ENCODE data around the gene ICAM5.
"Not testable (repeated sequence)": the region's sequence is repeated elsewhere in the genome, so short reads cannot be mapped to it uniquely, and the experiment has no call there.

ICAM5 gene

GRCh38 chr19:10321417-10321797 lies 31.7 kb downstream of the ICAM5 start:
- DNase-seq: no peak

GRCh38 chr19:10321874-10322835 lies 32.4 kb downstream of the ICAM5 start:
- no peak for DNase-seq

DNA sequence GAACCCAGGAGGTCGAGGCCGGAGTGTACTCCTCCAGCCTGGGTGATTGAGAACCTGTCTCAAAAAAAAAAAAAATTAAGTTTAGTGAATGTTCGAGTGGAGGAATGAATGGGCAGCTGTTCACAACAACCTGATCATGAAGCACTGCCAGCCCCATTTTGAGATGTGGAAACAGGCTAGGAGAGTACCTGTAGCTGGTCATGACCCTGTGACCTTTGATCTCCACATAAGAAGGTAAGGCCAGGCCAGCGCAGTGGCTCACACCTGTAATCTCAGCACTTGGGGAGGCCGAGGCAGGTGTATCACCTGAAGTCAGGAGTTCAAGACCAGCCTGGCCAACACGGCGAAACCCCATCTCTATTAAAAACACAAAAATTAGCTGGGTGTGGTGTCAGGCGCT lies 36.0 kb downstream of the ICAM5 start:
- DNase-seq: no peak

DNA sequence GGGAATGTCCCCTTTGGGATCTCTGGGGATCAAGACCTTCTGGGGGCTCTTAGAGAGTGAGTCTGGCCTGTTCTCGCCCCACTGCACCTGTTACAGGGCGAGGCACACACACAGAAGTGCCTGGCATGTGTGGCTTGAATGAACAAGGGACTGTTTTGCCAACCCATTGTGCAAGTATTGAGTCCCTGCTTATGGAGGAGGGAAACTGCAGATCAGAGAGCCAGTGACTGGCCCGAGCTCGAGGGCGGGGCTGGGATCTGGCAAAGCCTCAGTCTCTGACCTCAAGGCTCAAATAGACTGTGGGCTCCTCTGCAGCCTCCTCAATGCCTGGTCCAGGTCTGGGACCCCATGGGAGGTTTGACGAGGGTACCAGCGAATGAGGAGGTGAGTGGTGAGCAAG lies 38.0 kb downstream of the ICAM5 start:
- DNase-seq: no peak

DNA sequence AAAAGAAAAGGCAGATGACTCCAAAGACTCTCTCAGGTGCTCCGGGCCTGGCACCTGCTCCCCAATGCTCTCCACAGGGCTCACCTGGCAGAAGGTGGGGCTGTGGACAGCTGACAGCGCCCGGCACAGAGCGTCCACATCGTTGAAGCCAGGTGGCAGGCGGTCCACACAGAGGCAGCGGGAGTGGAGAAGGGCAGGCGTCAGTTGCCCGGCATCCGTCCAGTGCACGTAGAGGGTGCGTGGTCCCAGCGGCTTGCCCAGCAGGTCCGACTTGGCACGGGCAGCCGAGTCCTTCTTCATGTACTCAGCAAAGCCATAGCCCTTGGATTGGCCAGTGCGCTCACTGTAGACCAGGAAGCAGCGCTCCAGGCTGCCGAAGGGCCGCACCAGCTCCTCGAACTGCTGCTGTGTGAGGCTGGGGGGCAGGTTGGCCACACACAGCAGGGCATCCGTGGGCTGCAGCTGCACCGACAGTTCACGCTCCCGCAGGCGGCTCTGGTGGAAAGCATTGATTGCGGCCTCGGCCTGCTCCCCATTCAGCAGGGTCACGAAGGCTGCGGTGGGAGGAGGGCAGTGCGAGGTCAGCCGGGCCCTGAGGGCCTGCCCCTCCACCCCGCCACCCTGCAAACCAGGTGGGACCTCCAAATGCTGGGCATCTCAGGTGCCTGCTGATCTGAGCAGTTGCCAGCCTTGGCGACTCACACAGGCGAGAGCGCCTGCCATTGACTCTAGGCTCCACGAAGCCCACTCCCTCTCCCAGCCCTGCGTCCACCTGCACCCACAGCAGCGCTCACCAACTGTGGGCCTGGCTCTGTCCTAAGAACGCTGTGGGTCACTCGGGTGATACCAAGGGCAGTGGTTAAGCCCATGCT lies 39.0 kb downstream of the ICAM5 start:
- no peak for DNase-seq

GRCh38 chr19:10329555-10329954 lies 39.8 kb downstream of the ICAM5 start:
- DNase-seq: no peak

GRCh38 chr19:10332158-10332964 lies 42.6 kb downstream of the ICAM5 start:
- no peak for DNase-seq

DNA sequence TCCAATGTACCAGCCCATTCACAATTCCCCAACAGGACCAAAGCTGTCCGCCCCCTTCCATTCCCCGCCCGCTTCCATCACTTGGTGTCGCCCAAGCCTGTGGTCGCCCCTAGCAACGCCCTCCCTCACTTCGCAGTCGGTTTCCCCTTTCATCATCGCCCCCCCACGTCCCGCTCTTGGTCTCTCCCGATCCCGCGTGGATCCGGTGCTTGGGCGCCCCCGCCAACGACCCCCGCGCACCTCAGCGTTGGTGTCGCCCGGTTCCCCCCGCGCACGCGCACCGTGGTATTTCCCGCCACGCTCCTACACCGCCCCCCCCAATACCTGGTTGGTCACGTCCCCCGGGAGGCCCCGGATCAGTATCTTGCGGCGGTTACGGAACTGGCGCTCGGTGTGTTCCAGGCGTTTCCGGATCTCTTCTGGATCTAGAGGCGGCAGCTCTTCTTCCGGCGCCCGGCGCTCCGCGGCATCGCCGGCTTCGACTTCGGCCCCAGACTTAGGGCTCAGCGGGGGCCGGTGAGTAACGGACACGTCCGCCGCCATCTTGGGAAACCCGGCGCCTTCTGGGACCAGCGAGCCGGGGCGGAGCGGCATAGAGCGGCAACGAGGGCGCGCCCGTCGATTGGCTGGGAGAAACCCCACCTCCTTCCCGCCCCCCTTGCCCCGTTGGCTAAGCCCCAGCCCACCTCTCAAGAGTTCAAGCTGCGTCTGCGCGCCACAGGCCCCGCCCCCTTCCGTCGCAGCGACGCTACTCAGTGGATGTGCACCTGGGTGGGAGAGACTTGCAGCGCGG lies 43.4 kb downstream of the ICAM5 start, which contains the start of gene RAVER1:
TSS of gene RAVER1 (minus strand) at position 565 of the 793 bp plus-strand sequence. CDS start at position 543, 22 bp downstream.
- peak; percentile 99 for DNase-seq

- DNase-seq: no peak
Measured at GRCh38 chr19:10333758-10334587, 44.2 kb downstream of the ICAM5 start.

- DNase-seq: no peak
Measured at GRCh38 chr19:10334588-10335351, 45.0 kb downstream of the ICAM5 start.

- DNase-seq: no peak
Measured at GRCh38 chr19:10335352-10335985, 45.7 kb downstream of the ICAM5 start.

DNA sequence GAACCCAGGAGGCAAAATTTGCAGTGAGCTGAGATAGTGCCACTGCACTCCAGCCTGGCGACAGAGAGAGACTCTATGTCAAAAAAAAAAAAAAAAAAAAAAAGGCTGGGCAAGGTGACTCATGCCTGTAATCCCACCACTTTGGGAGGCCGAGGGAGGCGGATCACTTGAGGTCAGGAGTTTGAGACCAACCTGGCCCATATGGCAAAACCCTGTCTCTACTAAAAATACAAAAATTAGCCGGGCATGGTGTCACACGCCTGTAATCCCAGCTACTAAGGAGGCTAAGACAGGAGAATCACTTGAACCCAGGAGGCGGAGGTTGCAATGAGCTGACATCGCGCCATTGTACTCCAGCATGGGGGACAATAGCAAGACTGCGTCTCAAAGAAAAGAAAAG lies 47.0 kb downstream of the ICAM5 start:
- not testable (repeated sequence) for DNase-seq

GRCh38 chr19:10338940-10339339 lies 49.2 kb downstream of the ICAM5 start:
- no peak for DNase-seq

DNA sequence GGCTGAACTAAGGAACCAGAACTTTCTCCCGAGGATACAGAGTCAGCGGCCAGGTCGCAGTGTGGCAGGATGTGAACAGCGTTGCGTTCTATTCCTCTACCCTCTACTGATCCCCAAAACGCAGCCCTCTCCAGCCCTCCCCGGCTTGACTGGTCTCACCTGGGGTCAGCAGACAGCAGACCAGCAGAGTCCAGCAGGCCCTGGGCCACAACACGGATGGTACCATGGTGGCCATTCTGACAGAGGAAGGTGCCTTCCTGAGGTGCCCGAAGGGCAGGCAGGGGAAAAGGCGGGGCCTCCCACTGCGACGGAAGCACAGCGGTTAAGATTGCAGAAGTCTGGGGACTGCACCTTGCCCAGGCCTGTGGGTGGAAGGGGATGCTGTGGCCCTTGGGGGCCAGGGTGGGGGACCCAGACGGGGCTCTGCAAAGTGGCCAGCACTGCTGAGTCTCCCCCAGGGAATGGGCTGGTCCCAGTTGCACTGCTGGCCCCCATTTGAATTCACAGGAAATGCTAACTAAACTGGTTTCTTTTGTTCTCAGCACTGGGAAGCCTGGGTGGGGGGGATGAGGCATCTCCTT lies 49.7 kb downstream of the ICAM5 start, which contains the start of gene ICAM3:
TSS of gene ICAM3 (minus strand) at position 245 of the 581 bp plus-strand sequence. CDS start at position 235, 10 bp downstream.
- peak; percentile 76 for DNase-seq

DNA sequence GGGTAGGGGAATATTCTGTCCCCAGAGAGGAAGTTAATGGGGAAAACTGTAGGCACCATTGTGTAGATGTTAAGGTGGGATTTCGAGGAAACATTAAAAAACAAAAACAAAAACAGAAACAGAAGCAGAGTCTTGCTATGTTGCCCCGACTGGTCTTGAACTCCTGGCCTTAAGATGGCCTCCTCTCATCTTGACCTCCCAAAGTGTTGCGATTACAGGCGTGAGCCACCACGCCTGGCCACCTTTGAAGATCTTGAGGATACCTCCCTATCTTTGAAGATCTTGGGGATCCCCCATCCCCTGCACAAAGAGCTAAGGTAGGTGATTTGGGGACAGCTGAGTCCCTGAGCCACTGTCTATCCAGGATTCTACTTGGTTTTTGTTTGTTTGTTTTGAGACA lies 50.2 kb downstream of the ICAM5 start:
- DNase-seq: no peak

- no peak for DNase-seq
Measured at GRCh38 chr19:10343495-10343894, 53.7 kb downstream of the ICAM5 start.

DNA sequence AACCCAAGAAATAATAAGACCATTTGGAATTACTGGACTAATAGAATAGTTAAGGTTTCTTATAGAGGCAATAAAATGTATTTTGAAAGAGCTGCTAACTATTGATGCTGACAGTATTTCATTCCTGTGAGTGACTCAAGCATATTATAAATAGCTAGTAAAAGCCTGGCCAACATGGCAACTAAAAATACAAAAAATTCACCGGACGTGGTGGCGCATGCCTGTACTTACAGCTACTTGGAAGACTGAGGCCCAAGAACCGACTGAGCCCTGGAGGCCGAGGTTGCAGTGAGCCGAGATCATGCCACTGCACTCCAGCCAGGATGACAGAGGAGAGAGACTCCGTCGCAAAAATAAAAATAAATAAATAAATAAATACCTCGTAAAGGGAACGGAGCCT lies 55.0 kb downstream of the ICAM5 start:
- DNase-seq: no peak
